Activated CD4-positive, alpha-beta memory T cell treated with anti-CD3 and anti-CD28 coated beads for 36 hours (primary cell): ENCODE results near the gene LSM14B. TPM values are rescaled to one million over a fixed set of nuclear protein-coding genes. Genes with fewer than 3 reads are reported as not detected.
A peak's percentile ranks its signal among the peaks of the same experiment; 100 is the strongest.
"Not testable (repeated sequence)": the region's sequence is repeated elsewhere in the genome, so short reads cannot be mapped to it uniquely, and the experiment has no call there.

ENCODE experiments used
- CTCF ChIA-PET: fragments of 350-600 bp; sonication (Branson Sonifier 250); formaldehyde crosslinking; loops from one replicate; lab custom pipeline; 2021; ENCODE audit warnings: antibody characterized with exemption, inconsistent platforms; lab: Charles Lee
- POLR2A ChIA-PET: fragments of 350-600 bp; sonication (Branson Sonifier 250); formaldehyde crosslinking; loops from one replicate; lab custom pipeline; 2021; ENCODE audit warnings: antibody characterized with exemption; lab: Charles Lee
- DNase-seq: peaks from one replicate; pipeline ENCODE4 v3.0.0-alpha.2; 2020
- H3K27ac Mint-ChIP-seq: one replicate; pipeline ENCODE4 v1.8.0; 2021; ENCODE audit warnings: mixed read lengths
- H3K27me3 Mint-ChIP-seq: one replicate; pipeline ENCODE4 v1.8.0; 2021; ENCODE audit warnings: mixed read lengths
- H3K36me3 Mint-ChIP-seq: one replicate; pipeline ENCODE4 v1.8.0; 2021; ENCODE audit warnings: mixed read lengths
- H3K4me1 Mint-ChIP-seq: one replicate; pipeline ENCODE4 v1.8.0; 2021; ENCODE audit warnings: low read depth, mixed read lengths
- H3K4me3 Mint-ChIP-seq: one replicate; pipeline ENCODE4 v1.8.0; 2021; ENCODE audit warnings: mild to moderate bottlenecking, mixed read lengths
- H3K9me3 Mint-ChIP-seq: one replicate; pipeline ENCODE4 v1.8.0; 2021; ENCODE audit warnings: mixed read lengths
- intact Hi-C: fragments of 100-400 bp; cut with micrococcal nuclease; formaldehyde crosslinking; loops from one replicate; pipeline ENCODE4 v1.15.1; 2023
- total RNA-seq, 2 experiments: library from RNA; stranded (reverse); gene quantifications; one replicate each; pipeline ENCODE4 v1.2.3, GENCODE V29; 2021

Gene LSM14B
- total RNA-seq, 2 experiments from 2014 or later, result 33.4 to 35.1 TPM

- H3K27me3 Mint-ChIP-seq, result no peaks in the 10 kb centered on the region
- intact Hi-C loops, result loop anchor here (1.0 to 5.0 kb wide), 4 partner anchors 18 to 245 kb away; partner anchors contain the start of genes LSM14B, OSBPL2 and RPS21
- H3K4me1 Mint-ChIP-seq, result peaks cover 57% of the 10 kb centered on the region
- peak overlapping the region; percentile 94 for H3K27ac Mint-ChIP-seq
- ChIA-PET CTCF (interaction anchor here (0.9 to 3.1 kb wide), 7 partner anchors 10 to 131 kb away, joined by 3 to 16 read pairs (median 5); partner anchors contain the start of gene LSM14B), POLR2A (interaction anchor here (1.1 to 3.6 kb wide), 6 partner anchors 9 to 79 kb away, joined by 3 to 15 read pairs (median 7); partner anchors contain the start of gene TAF4)
- peaks cover 38% of the 10 kb centered on the region for H3K36me3 Mint-ChIP-seq
- no peaks in the 10 kb centered on the region for H3K9me3 Mint-ChIP-seq
- DNase-seq, result peak; percentile 27
- H3K4me3 Mint-ChIP-seq, result peak overlapping the region; percentile 93
Observed at GRCh38 chr20:62142252-62143080, 20.2 kb downstream of the LSM14B start.

- H3K4me1 Mint-ChIP-seq, result peaks cover 52% of the 10 kb centered on the region
- DNase-seq, result peak; percentile 88
- intact Hi-C loops, result loop anchor here (1.0 to 5.0 kb wide), 3 partner anchors 17 to 244 kb away; partner anchors contain the start of genes OSBPL2 and RPS21
- ChIA-PET POLR2A (interaction anchor here (1.3 to 3.6 kb wide), 4 partner anchors 9 to 77 kb away, joined by 3 to 15 read pairs (median 8); partner anchors contain the start of gene TAF4), CTCF (interaction anchor here (3.0 to 3.1 kb wide), 2 partner anchors 20 to 132 kb away, joined by 16 read pairs; partner anchors contain the start of gene LSM14B)
- peak within 1 kb of the TSS; percentile 94 for H3K27ac Mint-ChIP-seq
- no peaks in the 10 kb centered on the region for H3K27me3 Mint-ChIP-seq
- peak within 1 kb of the TSS; percentile 93 for H3K4me3 Mint-ChIP-seq
- peaks cover 30% of the 10 kb centered on the region for H3K36me3 Mint-ChIP-seq
- no peaks in the 10 kb centered on the region for H3K9me3 Mint-ChIP-seq
Observed at GRCh38 chr20:62143081-62143956, 21.0 kb downstream of the LSM14B start, which contains the start of the genes PSMA7 and SS18L1. Gene PSMA7, minus strand, starts transcription at chr20:62143394. Its CDS starts 91 bp downstream, at chr20:62143303. Gene SS18L1, plus strand, starts transcription at chr20:62143769. Its CDS starts 52 bp downstream, at chr20:62143821.

GRCh38 chr20:62143957-62144825 lies 21.9 kb downstream of the LSM14B start:
- Mint-ChIP-seq H3K36me3 (peaks cover 24% of the 10 kb centered on the region), H3K27me3 (no peaks in the 10 kb centered on the region), H3K4me1 (peaks cover 52% of the 10 kb centered on the region), H3K4me3 (peak overlapping the region; percentile 76), H3K27ac (peak overlapping the region; percentile 60), H3K9me3 (no peaks in the 10 kb centered on the region)
- intact Hi-C loops, result loop anchor here (1.0 to 5.0 kb wide), 3 partner anchors 17 to 243 kb away; partner anchors contain the start of genes OSBPL2 and RPS21
- ChIA-PET POLR2A (interaction anchor here (0.7 to 3.6 kb wide), 5 partner anchors 10 to 78 kb away, joined by 3 to 15 read pairs (median 4); partner anchors contain the start of gene TAF4), CTCF (interaction anchor here (0.6 to 3.0 kb wide), 3 partner anchors 12 to 76 kb away, joined by 3 to 16 read pairs (median 9); partner anchors contain the start of gene LSM14B)
- DNase-seq, result peak; percentile 70

- Mint-ChIP-seq H3K9me3 (no peaks in the 10 kb centered on the region), H3K4me3 (peak overlapping the region; percentile 76), H3K27me3 (no peaks in the 10 kb centered on the region), H3K4me1 (peaks cover 43% of the 10 kb centered on the region), H3K27ac (no peak overlapping the region), H3K36me3 (peaks cover 13% of the 10 kb centered on the region)
- no peak for DNase-seq
- ChIA-PET CTCF (interaction anchor here (1.5 kb wide), 1 partner anchor 11 kb away, joined by 9 read pairs; no protein-coding TSS in a partner anchor), POLR2A (interaction anchor here (1.4 kb wide), 1 partner anchor 14 kb away, joined by 4 read pairs; no protein-coding TSS in a partner anchor)
- intact Hi-C loops, result no loop called here
Observed at GRCh38 chr20:62145688-62146018, 23.4 kb downstream of the LSM14B start.

- Mint-ChIP-seq H3K36me3 (peaks cover 10% of the 10 kb centered on the region), H3K27ac (no peak overlapping the region), H3K27me3 (no peaks in the 10 kb centered on the region), H3K4me3 (no peak overlapping the region), H3K4me1 (peaks cover 38% of the 10 kb centered on the region), H3K9me3 (no peaks in the 10 kb centered on the region)
- DNase-seq, result no peak
- POLR2A ChIA-PET, result no interaction called here
- intact Hi-C loops, result no loop called here
- CTCF ChIA-PET, result no interaction called here
Observed at GRCh38 chr20:62146019-62146755, 23.9 kb downstream of the LSM14B start.

GRCh38 chr20:62147125-62147524 lies 24.9 kb downstream of the LSM14B start:
- Mint-ChIP-seq H3K27me3 (no peaks in the 10 kb centered on the region), H3K27ac (no peak overlapping the region), H3K9me3 (no peaks in the 10 kb centered on the region), H3K36me3 (peaks cover 8% of the 10 kb centered on the region), H3K4me1 (peaks cover 30% of the 10 kb centered on the region), H3K4me3 (no peak overlapping the region)
- POLR2A ChIA-PET, result no interaction called here
- no peak for DNase-seq
- intact Hi-C loops, result no loop called here
- CTCF ChIA-PET, result no interaction called here

- CTCF ChIA-PET, result no interaction called here
- intact Hi-C loops, result no loop called here
- no peak for DNase-seq
Observed at GRCh38 chr20:62147528-62147927, 25.3 kb downstream of the LSM14B start.

GRCh38 chr20:62148383-62148782 lies 26.1 kb downstream of the LSM14B start:
- peaks cover 30% of the 10 kb centered on the region for H3K4me1 Mint-ChIP-seq
- H3K36me3 Mint-ChIP-seq, result peaks cover 15% of the 10 kb centered on the region
- H3K4me3 Mint-ChIP-seq, result not testable (repeated sequence)

More at GRCh38 chr20:62147528-62147927, 25.3 kb downstream of the LSM14B start:
- Mint-ChIP-seq H3K4me1 (peaks cover 30% of the 10 kb centered on the region), H3K4me3 (no peak overlapping the region), H3K27me3 (no peaks in the 10 kb centered on the region), H3K36me3 (peaks cover 9% of the 10 kb centered on the region), H3K27ac (no peak overlapping the region), H3K9me3 (no peaks in the 10 kb centered on the region)
- POLR2A ChIA-PET, result no interaction called here

GRCh38 chr20:62148908-62149314 lies 26.6 kb downstream of the LSM14B start:
- H3K27me3 Mint-ChIP-seq, result no peaks in the 10 kb centered on the region
- H3K4me1 Mint-ChIP-seq, result peaks cover 30% of the 10 kb centered on the region
- H3K4me3 Mint-ChIP-seq, result no peak overlapping the region
- no peak overlapping the region for H3K27ac Mint-ChIP-seq
- DNase-seq, result no peak
- H3K9me3 Mint-ChIP-seq, result peaks cover 11% of the 10 kb centered on the region
- peaks cover 21% of the 10 kb centered on the region for H3K36me3 Mint-ChIP-seq
- intact Hi-C loops, result no loop called here
- ChIA-PET CTCF (no interaction called here), POLR2A (no interaction called here)

More at GRCh38 chr20:62148383-62148782, 26.1 kb downstream of the LSM14B start:
- intact Hi-C loops, H3K27ac Mint-ChIP-seq, H3K27me3 Mint-ChIP-seq, POLR2A ChIA-PET, CTCF ChIA-PET, H3K9me3 Mint-ChIP-seq, DNase-seq: not testable (repeated sequence)

- intact Hi-C loops, result no loop called here
- POLR2A ChIA-PET, result no interaction called here
- CTCF ChIA-PET, result no interaction called here
- Mint-ChIP-seq H3K36me3 (peaks cover 27% of the 10 kb centered on the region), H3K4me1 (peaks cover 26% of the 10 kb centered on the region), H3K9me3 (peaks cover 11% of the 10 kb centered on the region), H3K27ac (no peak overlapping the region), H3K27me3 (no peaks in the 10 kb centered on the region), H3K4me3 (no peak overlapping the region)
- no peak for DNase-seq
Observed at GRCh38 chr20:62149532-62150309, 27.4 kb downstream of the LSM14B start.
